ENCODE measurements around the gene CCDC190.

GRCh38 chr1:162910161-162910560, 49.2 kb upstream of the CCDC190 start:
- no peak for TF ChIP-seq SIN3A (IDR thresholded peaks at IDR 0.05; ENCODE audit: low read depth)
- TF ChIP-seq, protein P1, sequence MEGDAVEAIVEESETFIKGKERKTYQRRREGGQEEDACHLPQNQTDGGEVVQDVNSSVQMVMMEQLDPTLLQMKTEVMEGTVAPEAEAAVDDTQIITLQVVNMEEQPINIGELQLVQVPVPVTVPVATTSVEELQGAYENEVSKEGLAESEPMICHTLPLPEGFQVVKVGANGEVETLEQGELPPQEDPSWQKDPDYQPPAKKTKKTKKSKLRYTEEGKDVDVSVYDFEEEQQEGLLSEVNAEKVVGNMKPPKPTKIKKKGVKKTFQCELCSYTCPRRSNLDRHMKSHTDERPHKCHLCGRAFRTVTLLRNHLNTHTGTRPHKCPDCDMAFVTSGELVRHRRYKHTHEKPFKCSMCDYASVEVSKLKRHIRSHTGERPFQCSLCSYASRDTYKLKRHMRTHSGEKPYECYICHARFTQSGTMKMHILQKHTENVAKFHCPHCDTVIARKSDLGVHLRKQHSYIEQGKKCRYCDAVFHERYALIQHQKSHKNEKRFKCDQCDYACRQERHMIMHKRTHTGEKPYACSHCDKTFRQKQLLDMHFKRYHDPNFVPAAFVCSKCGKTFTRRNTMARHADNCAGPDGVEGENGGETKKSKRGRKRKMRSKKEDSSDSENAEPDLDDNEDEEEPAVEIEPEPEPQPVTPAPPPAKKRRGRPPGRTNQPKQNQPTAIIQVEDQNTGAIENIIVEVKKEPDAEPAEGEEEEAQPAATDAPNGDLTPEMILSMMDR (IDR thresholded peaks at IDR 0.05 in 2 of 3, conservative IDR thresholded peaks at IDR 0.05 in 1 of 3; ENCODE audit: borderline replicate concordance in 1 of 3, insufficient read depth in 1 of 3, low read depth in 2 of 3, low read length in 2 of 3) = no peak
- TF ChIP-seq, protein P2, sequence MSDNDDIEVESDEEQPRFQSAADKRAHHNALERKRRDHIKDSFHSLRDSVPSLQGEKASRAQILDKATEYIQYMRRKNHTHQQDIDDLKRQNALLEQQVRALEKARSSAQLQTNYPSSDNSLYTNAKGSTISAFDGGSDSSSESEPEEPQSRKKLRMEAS (IDR thresholded peaks at IDR 0.05) = no peak

Data from HCT116 (cell line).